ENCODE data around the gene VTI1A. TPM values are rescaled to one million over a fixed set of nuclear protein-coding genes. Genes with fewer than 3 reads are reported as not detected.

The VTI1A gene
- total RNA-seq, 4 donors from 2014 or later = 49.3 to 84.5 (median 61.2) TPM

- no peak for DNase-seq
- Histone ChIP-seq H3K36me3 (no peaks in the 10 kb centered on the region), H3K4me3 (replicated peaks in 1 of 3) (no peak overlapping the region), H3K4me1 (peaks cover under 1 to 3% of the 10 kb centered on the region in 2 donors), H3K27ac (no peak overlapping the region), H3K27me3 (no peaks in the 10 kb centered on the region), H3K9me3 (no peaks in the 10 kb centered on the region)
- intact Hi-C loops (cut with DNase I) = no loop called here
- 81 to 84% methylated on average over 2 of the region's 2 CpGs for WGBS, 2 donors
- TF ChIP-seq CTCF (IDR thresholded peaks at IDR 0.05) (no peak), POLR2A (IDR thresholded peaks at IDR 0.05) (no peak)
Measured at GRCh38 chr10:112502536-112502935, 55.5 kb downstream of the VTI1A start.

DNA sequence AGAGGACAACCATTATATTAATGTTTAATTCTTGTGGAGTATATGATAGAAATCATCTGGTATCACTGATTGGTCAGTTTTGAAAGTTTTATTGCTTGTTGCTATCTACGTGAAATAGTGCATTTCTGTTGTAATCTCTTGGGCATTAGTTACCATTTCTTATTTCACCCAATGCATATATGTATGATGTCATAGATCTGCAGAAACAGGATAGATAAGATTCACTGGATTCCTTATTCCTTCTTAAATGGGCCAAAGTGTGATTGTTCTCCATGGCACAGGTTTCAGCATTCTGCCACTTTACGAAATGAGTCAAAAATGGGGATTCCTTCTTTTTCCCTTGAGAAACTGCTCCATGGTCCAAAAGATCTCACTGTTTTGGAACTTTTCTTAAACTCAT is 56.6 kb downstream of the VTI1A start:
- no peak overlapping the region for H3K27ac ChIP-seq
- intact Hi-C loops (cut with DNase I) = no loop called here
- no peak for TF ChIP-seq POLR2A (IDR thresholded peaks at IDR 0.05)
- TF ChIP-seq CTCF (IDR thresholded peaks at IDR 0.05) = no peak
- no peaks in the 10 kb centered on the region for H3K27me3 ChIP-seq
- no peak overlapping the region for H3K4me3 ChIP-seq (replicated peaks in 1 of 3)
- H3K4me1 ChIP-seq = peaks cover 4 to 11% of the 10 kb centered on the region in 2 donors
- H3K36me3 ChIP-seq = no peaks in the 10 kb centered on the region
- DNase-seq = no peak
- H3K9me3 ChIP-seq = no peaks in the 10 kb centered on the region
- WGBS, 2 donors = 96 to 98% methylated on average over 2 of the region's 2 CpGs

DNA sequence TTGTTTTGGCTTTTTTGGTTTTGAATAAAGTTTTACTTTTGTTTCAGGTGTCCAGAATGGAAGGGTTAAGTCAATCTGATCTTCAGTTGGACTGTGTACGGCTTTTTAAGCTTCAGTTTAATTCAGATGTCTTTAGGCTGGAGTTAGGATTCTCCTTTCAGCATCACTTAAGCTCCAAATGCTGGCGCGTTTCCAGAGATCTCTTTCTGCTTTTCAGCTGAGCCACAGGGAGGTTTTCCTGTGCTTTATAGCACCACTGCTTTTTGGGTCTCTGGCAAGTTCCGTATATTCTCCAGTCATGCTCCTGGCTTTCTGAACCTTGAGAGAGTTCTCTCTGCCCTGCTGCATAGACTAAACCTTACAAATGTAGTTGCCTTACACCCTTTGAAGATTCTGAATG is 60.0 kb downstream of the VTI1A start:
- Histone ChIP-seq H3K9me3 (no peaks in the 10 kb centered on the region), H3K27me3 (no peaks in the 10 kb centered on the region), H3K36me3 (no peaks in the 10 kb centered on the region), H3K4me1 (peaks cover 4 to 11% of the 10 kb centered on the region in 2 donors), H3K27ac (no peak overlapping the region), H3K4me3 (replicated peaks in 1 of 3) (no peak overlapping the region)
- 58 to 60% methylated on average over 4 of the region's 4 CpGs for WGBS, 2 donors
- TF ChIP-seq POLR2A (IDR thresholded peaks at IDR 0.05) = no peak
- intact Hi-C loops (cut with DNase I) = no loop called here
- no peak for DNase-seq

- TF ChIP-seq CTCF (IDR thresholded peaks at IDR 0.05) = no peak
- TF ChIP-seq POLR2A (IDR thresholded peaks at IDR 0.05) = no peak
- Histone ChIP-seq H3K4me3 (replicated peaks in 1 of 3) (no peak overlapping the region), H3K36me3 (no peaks in the 10 kb centered on the region), H3K27me3 (no peaks in the 10 kb centered on the region), H3K9me3 (no peaks in the 10 kb centered on the region), H3K27ac (no peak overlapping the region), H3K4me1 (peaks cover 4 to 11% of the 10 kb centered on the region in 2 donors)
- 19 to 20% methylated on average over 4 of the region's 4 CpGs for WGBS, 2 donors
- peak; percentile 12 to 25 for DNase-seq
- intact Hi-C loops (cut with DNase I) = no loop called here
Measured at GRCh38 chr10:112507988-112508387, 61.0 kb downstream of the VTI1A start.

DNA sequence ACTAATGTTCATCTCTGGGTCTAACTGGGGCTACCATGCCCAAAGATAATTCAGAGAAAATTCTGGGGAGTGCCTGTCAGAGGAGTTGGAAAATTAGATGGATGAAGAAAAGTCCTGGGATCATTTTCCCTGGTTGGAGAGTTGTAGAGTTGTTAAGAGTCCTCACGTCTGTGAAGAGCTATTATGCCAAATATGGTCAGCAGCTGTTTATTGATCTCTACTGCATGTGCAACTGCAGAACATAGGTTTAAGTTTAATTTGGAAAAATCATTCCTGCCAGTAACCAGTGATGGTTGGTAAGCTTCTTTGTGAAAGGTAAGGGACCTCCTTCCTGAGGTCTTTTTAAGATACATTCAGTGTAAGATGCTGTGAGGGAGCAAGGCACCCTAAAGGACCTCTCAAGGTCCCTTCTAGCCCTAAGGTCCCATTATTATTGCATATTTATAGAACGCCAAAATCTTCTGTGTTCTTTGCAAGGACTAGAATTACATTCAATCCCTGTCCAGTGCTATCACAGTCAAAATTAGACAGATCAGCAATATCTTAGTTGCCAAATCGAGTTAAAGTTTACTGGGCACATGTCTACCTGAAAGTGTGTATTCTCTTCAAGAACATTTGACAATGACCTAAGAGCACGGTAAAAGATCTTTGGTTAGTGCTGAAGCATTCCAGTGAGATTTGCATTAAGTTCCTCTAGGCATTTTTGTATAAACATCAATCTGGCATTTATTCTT is 62.7 kb downstream of the VTI1A start:
- no peak overlapping the region for H3K27ac ChIP-seq
- no peaks in the 10 kb centered on the region for H3K9me3 ChIP-seq
- H3K4me1 ChIP-seq = peaks cover 4 to 11% of the 10 kb centered on the region in 2 donors
- TF ChIP-seq CTCF (IDR thresholded peaks at IDR 0.05) = no peak
- TF ChIP-seq POLR2A (IDR thresholded peaks at IDR 0.05) = no peak
- no peak overlapping the region for H3K4me3 ChIP-seq (replicated peaks in 1 of 3)
- WGBS, 2 donors = 86 to 91% methylated on average over 4 of the region's 4 CpGs
- intact Hi-C loops (cut with DNase I) = no loop called here
- no peaks in the 10 kb centered on the region for H3K27me3 ChIP-seq
- no peaks in the 10 kb centered on the region for H3K36me3 ChIP-seq
- no peak for DNase-seq

Data from thyroid gland (tissue), 4 donors.